Measurements from ENCODE around the gene ATP13A4.

The ATP13A4 gene

GRCh38 chr3:193396451-193397244 is 158.0 kb downstream of the ATP13A4 start:
- Histone ChIP-seq H3K27ac (ENCODE audit: low read depth, low read length) (no peak overlapping the region), H3K9me3 (ENCODE audit: control insufficient read depth, insufficient read depth, low read length) (no peaks in the 10 kb centered on the region), H3K9ac (ENCODE audit: low read depth, low read length) (no peak overlapping the region), H3K36me3 (ENCODE audit: control insufficient read depth, insufficient read depth, low read length) (no peaks in the 10 kb centered on the region), H3K4me1 (ENCODE audit: control insufficient read depth, insufficient read depth, low read length) (no peaks in the 10 kb centered on the region), H3K4me3 (ENCODE audit: low read depth, low read length) (no peak overlapping the region), H3K27me3 (ENCODE audit: control insufficient read depth, insufficient read depth, low read length) (no peaks in the 10 kb centered on the region)

- H3K27me3 ChIP-seq (ENCODE audit: control insufficient read depth, insufficient read depth, low read length) = no peaks in the 10 kb centered on the region; the same call in 1 of the 2 replicates
- no peak overlapping the region for H3K9ac ChIP-seq (ENCODE audit: low read depth, low read length)
- H3K27ac ChIP-seq (ENCODE audit: low read depth, low read length) = no peak overlapping the region
- no peaks in the 10 kb centered on the region for H3K36me3 ChIP-seq (ENCODE audit: control insufficient read depth, insufficient read depth, low read length)
- no peaks in the 10 kb centered on the region for H3K9me3 ChIP-seq (ENCODE audit: control insufficient read depth, insufficient read depth, low read length)
- no peak overlapping the region for H3K4me3 ChIP-seq (ENCODE audit: low read depth, low read length)
- H3K4me1 ChIP-seq (ENCODE audit: control insufficient read depth, insufficient read depth, low read length) = peaks cover 33% of the 10 kb centered on the region
Measured at GRCh38 chr3:193391902-193392301, 162.8 kb downstream of the ATP13A4 start.

DNA sequence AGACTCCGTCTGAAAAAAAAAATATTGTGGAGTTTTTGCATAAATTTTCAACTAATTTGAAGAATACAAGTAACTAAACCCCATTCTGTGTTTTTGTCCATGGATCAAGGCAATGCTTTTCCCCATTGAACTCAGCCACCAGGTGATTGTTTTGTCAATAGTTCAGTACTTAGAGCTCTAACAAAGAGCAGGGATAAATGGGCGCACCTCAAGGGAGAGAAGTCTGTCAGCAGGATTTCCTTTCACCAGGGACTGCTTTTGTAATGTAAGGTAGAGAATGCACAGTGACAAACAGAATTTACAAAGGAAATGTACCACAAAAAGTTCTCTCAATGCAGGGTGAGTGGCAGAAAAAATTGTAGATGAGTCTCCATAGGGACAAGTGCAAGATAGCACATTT is 165.4 kb downstream of the ATP13A4 start:
- H3K4me3 ChIP-seq (ENCODE audit: low read depth, low read length) = no peak overlapping the region
- no peak overlapping the region for H3K9ac ChIP-seq (ENCODE audit: low read depth, low read length)
- no peaks in the 10 kb centered on the region for H3K9me3 ChIP-seq (ENCODE audit: control insufficient read depth, insufficient read depth, low read length)
- H3K27me3 ChIP-seq (ENCODE audit: control insufficient read depth, insufficient read depth, low read length) = no peaks in the 10 kb centered on the region; the same call in 1 of the 2 replicates
- H3K36me3 ChIP-seq (ENCODE audit: control insufficient read depth, insufficient read depth, low read length) = no peaks in the 10 kb centered on the region
- peak overlapping the region; percentile 73 for H3K27ac ChIP-seq (ENCODE audit: low read depth, low read length)
- peaks cover 33% of the 10 kb centered on the region for H3K4me1 ChIP-seq (ENCODE audit: control insufficient read depth, insufficient read depth, low read length)

GRCh38 chr3:193388361-193388760 is 166.3 kb downstream of the ATP13A4 start:
- Histone ChIP-seq H3K27ac (ENCODE audit: low read depth, low read length) (no peak overlapping the region), H3K9me3 (ENCODE audit: control insufficient read depth, insufficient read depth, low read length) (no peaks in the 10 kb centered on the region), H3K4me1 (ENCODE audit: control insufficient read depth, insufficient read depth, low read length) (peaks cover 33% of the 10 kb centered on the region), H3K36me3 (ENCODE audit: control insufficient read depth, insufficient read depth, low read length) (no peaks in the 10 kb centered on the region), H3K4me3 (ENCODE audit: low read depth, low read length) (no peak overlapping the region), H3K9ac (ENCODE audit: low read depth, low read length) (no peak overlapping the region), H3K27me3 (ENCODE audit: control insufficient read depth, insufficient read depth, low read length) (no peaks in the 10 kb centered on the region; the same call in 1 of the 2 replicates)

DNA sequence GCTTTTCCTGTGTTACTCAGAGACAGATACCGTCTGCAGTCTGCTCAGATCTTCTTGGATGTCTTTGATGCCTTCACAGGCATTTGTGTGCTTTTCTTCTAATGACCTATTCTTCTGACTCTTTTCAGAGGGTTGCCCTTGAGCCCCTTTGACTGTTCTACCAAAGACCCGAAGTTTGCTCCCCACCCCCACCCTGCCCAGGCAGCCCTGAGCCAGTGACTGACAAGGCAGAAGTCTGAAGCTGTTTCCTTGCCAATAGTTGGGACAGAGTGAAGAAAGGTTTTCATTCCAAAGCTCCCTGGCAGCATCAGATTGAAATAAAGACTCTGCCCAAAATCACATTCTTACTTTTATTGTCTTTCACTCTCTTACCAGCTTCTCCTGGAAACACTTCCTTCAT is 167.1 kb downstream of the ATP13A4 start:
- no peak overlapping the region for H3K4me3 ChIP-seq (ENCODE audit: low read depth, low read length)
- no peaks in the 10 kb centered on the region for H3K9me3 ChIP-seq (ENCODE audit: control insufficient read depth, insufficient read depth, low read length)
- peaks cover 33% of the 10 kb centered on the region for H3K4me1 ChIP-seq (ENCODE audit: control insufficient read depth, insufficient read depth, low read length)
- no peak overlapping the region for H3K9ac ChIP-seq (ENCODE audit: low read depth, low read length)
- no peak overlapping the region for H3K27ac ChIP-seq (ENCODE audit: low read depth, low read length)
- H3K36me3 ChIP-seq (ENCODE audit: control insufficient read depth, insufficient read depth, low read length) = no peaks in the 10 kb centered on the region
- H3K27me3 ChIP-seq (ENCODE audit: control insufficient read depth, insufficient read depth, low read length) = no peaks in the 10 kb centered on the region; the same call in 1 of the 2 replicates

- H3K9me3 ChIP-seq (ENCODE audit: control insufficient read depth, insufficient read depth, low read length) = no peaks in the 10 kb centered on the region
- peaks cover 16% of the 10 kb centered on the region; the same call in 1 of the 2 replicates for H3K4me1 ChIP-seq (ENCODE audit: control insufficient read depth, insufficient read depth, low read length)
- H3K27ac ChIP-seq (ENCODE audit: low read depth, low read length) = peak within 1 kb of the TSS; percentile 22
- no peaks in the 10 kb centered on the region for H3K36me3 ChIP-seq (ENCODE audit: control insufficient read depth, insufficient read depth, low read length)
- H3K4me3 ChIP-seq (ENCODE audit: low read depth, low read length) = no peak within 1 kb of the TSS
- H3K9ac ChIP-seq (ENCODE audit: low read depth, low read length) = no peak within 1 kb of the TSS
- H3K27me3 ChIP-seq (ENCODE audit: control insufficient read depth, insufficient read depth, low read length) = no peaks in the 10 kb centered on the region
Measured at GRCh38 chr3:193378706-193379105, 176.0 kb downstream of the ATP13A4 start, which contains the start of gene ATP13A5. Gene ATP13A5, minus strand, starts transcription at chr3:193378753. Its CDS starts 28 bp downstream, at chr3:193378725.

DNA sequence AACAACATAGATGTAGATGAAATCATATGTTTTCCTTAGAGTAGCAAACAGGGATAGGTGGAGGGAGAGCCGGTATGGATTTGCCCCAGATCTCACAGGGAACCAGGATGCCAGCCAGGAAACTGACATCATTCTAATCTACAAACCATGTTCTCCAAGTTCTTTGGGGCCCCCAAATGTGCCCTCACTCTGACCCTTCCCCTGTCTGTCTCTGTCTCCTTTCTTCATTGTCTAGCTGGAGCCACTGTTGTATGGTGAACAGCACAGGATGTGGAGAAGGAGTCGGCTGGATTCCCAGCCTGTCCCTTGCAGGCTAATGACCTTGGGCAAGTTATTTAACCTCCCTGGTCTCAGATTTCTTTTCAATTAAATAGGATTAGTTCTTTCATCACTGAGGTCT is 177.1 kb downstream of the ATP13A4 start:
- H3K27me3 ChIP-seq (ENCODE audit: control insufficient read depth, insufficient read depth, low read length) = no peaks in the 10 kb centered on the region
- H3K36me3 ChIP-seq (ENCODE audit: control insufficient read depth, insufficient read depth, low read length) = no peaks in the 10 kb centered on the region
- no peak overlapping the region for H3K4me3 ChIP-seq (ENCODE audit: low read depth, low read length)
- H3K9ac ChIP-seq (ENCODE audit: low read depth, low read length) = no peak overlapping the region
- H3K4me1 ChIP-seq (ENCODE audit: control insufficient read depth, insufficient read depth, low read length) = peaks cover 16% of the 10 kb centered on the region; the same call in 1 of the 2 replicates
- H3K27ac ChIP-seq (ENCODE audit: low read depth, low read length) = no peak overlapping the region
- H3K9me3 ChIP-seq (ENCODE audit: control insufficient read depth, insufficient read depth, low read length) = no peaks in the 10 kb centered on the region

GRCh38 chr3:193375614-193376013 is 179.1 kb downstream of the ATP13A4 start:
- H3K36me3 ChIP-seq (ENCODE audit: control insufficient read depth, insufficient read depth, low read length) = no peaks in the 10 kb centered on the region
- no peak overlapping the region for H3K27ac ChIP-seq (ENCODE audit: low read depth, low read length)
- H3K9me3 ChIP-seq (ENCODE audit: control insufficient read depth, insufficient read depth, low read length) = no peaks in the 10 kb centered on the region
- no peak overlapping the region for H3K4me3 ChIP-seq (ENCODE audit: low read depth, low read length)
- no peak overlapping the region for H3K9ac ChIP-seq (ENCODE audit: low read depth, low read length)
- peaks cover 16% of the 10 kb centered on the region; the same call in 1 of the 2 replicates for H3K4me1 ChIP-seq (ENCODE audit: control insufficient read depth, insufficient read depth, low read length)
- no peaks in the 10 kb centered on the region for H3K27me3 ChIP-seq (ENCODE audit: control insufficient read depth, insufficient read depth, low read length)

- Histone ChIP-seq H3K4me1 (ENCODE audit: control insufficient read depth, insufficient read depth, low read length) (peaks cover 5% of the 10 kb centered on the region; the same call in 1 of the 2 replicates), H3K27ac (ENCODE audit: low read depth, low read length) (no peak overlapping the region), H3K9ac (ENCODE audit: low read depth, low read length) (no peak overlapping the region)
Measured at GRCh38 chr3:193372783-193373182, 181.9 kb downstream of the ATP13A4 start.

GRCh38 chr3:193367868-193368267 is 186.8 kb downstream of the ATP13A4 start:
- H3K27me3 ChIP-seq (ENCODE audit: control insufficient read depth, insufficient read depth, low read length) = no peaks in the 10 kb centered on the region

More at GRCh38 chr3:193372783-193373182, 181.9 kb downstream of the ATP13A4 start:
- Histone ChIP-seq H3K27me3 (ENCODE audit: control insufficient read depth, insufficient read depth, low read length) (no peaks in the 10 kb centered on the region), H3K4me3 (ENCODE audit: low read depth, low read length) (no peak overlapping the region), H3K36me3 (ENCODE audit: control insufficient read depth, insufficient read depth, low read length) (no peaks in the 10 kb centered on the region), H3K9me3 (ENCODE audit: control insufficient read depth, insufficient read depth, low read length) (no peaks in the 10 kb centered on the region)

GRCh38 chr3:193357291-193357690 is 197.4 kb downstream of the ATP13A4 start:
- Histone ChIP-seq H3K4me3 (ENCODE audit: low read depth, low read length) (no peak overlapping the region), H3K27ac (ENCODE audit: low read depth, low read length) (no peak overlapping the region), H3K36me3 (ENCODE audit: control insufficient read depth, insufficient read depth, low read length) (no peaks in the 10 kb centered on the region)

More at GRCh38 chr3:193367868-193368267, 186.8 kb downstream of the ATP13A4 start:
- Histone ChIP-seq H3K36me3 (ENCODE audit: control insufficient read depth, insufficient read depth, low read length) (no peaks in the 10 kb centered on the region), H3K4me3 (ENCODE audit: low read depth, low read length) (no peak overlapping the region), H3K9me3 (ENCODE audit: control insufficient read depth, insufficient read depth, low read length) (no peaks in the 10 kb centered on the region), H3K9ac (ENCODE audit: low read depth, low read length) (no peak overlapping the region), H3K27ac (ENCODE audit: low read depth, low read length) (no peak overlapping the region), H3K4me1 (ENCODE audit: control insufficient read depth, insufficient read depth, low read length) (no peaks in the 10 kb centered on the region)

More at GRCh38 chr3:193357291-193357690, 197.4 kb downstream of the ATP13A4 start:
- Histone ChIP-seq H3K4me1 (ENCODE audit: control insufficient read depth, insufficient read depth, low read length) (no peaks in the 10 kb centered on the region), H3K9ac (ENCODE audit: low read depth, low read length) (no peak overlapping the region), H3K9me3 (ENCODE audit: control insufficient read depth, insufficient read depth, low read length) (no peaks in the 10 kb centered on the region), H3K27me3 (ENCODE audit: control insufficient read depth, insufficient read depth, low read length) (no peaks in the 10 kb centered on the region)

Data from HUES48 (cell line).